GM12875 (cell line): Measurements from ENCODE around the gene APOB.

Source experiments
- H3K4me3 ChIP-seq: one replicate; pipeline ENCODE4 v1.5.1; 2011; ENCODE audit warnings: low read depth, low read length, control low read depth
- TF ChIP-seq, protein P1 (sequence below): IDR thresholded peaks from 2 replicates; pipeline ENCODE4 v1.5.1; 2011; ENCODE audit warnings: low read depth, mild to moderate bottlenecking, control low read depth, inconsistent platforms, low read length, moderate library complexity, borderline replicate concordance; ENCODE audit not compliant: insufficient read depth

APOB gene

GRCh38 chr2:21026479-21027282 is 17.2 kb downstream of the APOB start:
- TF ChIP-seq, protein P1, sequence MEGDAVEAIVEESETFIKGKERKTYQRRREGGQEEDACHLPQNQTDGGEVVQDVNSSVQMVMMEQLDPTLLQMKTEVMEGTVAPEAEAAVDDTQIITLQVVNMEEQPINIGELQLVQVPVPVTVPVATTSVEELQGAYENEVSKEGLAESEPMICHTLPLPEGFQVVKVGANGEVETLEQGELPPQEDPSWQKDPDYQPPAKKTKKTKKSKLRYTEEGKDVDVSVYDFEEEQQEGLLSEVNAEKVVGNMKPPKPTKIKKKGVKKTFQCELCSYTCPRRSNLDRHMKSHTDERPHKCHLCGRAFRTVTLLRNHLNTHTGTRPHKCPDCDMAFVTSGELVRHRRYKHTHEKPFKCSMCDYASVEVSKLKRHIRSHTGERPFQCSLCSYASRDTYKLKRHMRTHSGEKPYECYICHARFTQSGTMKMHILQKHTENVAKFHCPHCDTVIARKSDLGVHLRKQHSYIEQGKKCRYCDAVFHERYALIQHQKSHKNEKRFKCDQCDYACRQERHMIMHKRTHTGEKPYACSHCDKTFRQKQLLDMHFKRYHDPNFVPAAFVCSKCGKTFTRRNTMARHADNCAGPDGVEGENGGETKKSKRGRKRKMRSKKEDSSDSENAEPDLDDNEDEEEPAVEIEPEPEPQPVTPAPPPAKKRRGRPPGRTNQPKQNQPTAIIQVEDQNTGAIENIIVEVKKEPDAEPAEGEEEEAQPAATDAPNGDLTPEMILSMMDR, result no peak
- no peak overlapping the region for H3K4me3 ChIP-seq

DNA sequence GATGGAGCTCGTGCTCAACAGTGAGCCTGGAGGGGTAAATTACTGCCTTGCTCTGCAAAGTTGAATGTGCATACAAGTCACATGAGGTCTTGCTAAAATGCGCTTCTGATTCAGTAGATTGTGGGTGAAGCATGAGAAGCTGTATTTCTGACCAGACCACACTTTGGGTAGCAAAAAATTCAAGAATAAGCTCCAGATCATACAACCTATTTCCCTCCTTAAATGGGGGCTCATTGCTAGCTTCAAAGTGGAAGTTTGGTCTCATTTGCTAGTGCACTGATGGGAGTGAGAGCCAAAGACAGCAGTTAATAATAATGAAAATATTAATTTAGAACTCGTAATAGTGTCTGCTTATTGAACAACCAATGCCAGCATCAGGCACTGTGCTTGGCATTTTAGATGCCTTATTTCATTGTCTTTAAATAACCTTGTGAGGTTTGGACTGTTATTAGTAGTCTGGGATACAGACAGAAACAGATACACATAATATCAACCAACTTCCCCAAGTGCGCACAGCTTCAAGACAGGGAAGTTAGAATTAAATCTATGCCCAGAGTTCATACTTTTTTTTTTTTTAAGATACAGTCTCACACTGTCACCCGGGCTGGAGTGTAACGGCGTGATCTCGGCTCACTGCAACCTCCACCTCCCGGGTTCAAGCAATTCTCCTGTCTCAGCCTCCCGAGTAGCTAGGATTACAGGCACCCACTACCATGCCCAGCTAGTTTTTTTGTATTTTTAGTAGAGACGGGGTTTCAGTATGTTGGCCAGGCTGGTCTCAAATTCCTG is 18.0 kb downstream of the APOB start:
- TF ChIP-seq, protein P1, result no peak
- H3K4me3 ChIP-seq, result no peak overlapping the region

- TF ChIP-seq, protein P1, result no peak
- H3K4me3 ChIP-seq, result no peak overlapping the region
Observed at GRCh38 chr2:21024722-21025389, 19.0 kb downstream of the APOB start.

- no peak overlapping the region for H3K4me3 ChIP-seq
- TF ChIP-seq, protein P1, result no peak
Observed at GRCh38 chr2:21024198-21024597, 19.7 kb downstream of the APOB start.

- TF ChIP-seq, protein P1, result no peak
- H3K4me3 ChIP-seq, result no peak overlapping the region
Observed at GRCh38 chr2:21023419-21024181, 20.3 kb downstream of the APOB start.

DNA sequence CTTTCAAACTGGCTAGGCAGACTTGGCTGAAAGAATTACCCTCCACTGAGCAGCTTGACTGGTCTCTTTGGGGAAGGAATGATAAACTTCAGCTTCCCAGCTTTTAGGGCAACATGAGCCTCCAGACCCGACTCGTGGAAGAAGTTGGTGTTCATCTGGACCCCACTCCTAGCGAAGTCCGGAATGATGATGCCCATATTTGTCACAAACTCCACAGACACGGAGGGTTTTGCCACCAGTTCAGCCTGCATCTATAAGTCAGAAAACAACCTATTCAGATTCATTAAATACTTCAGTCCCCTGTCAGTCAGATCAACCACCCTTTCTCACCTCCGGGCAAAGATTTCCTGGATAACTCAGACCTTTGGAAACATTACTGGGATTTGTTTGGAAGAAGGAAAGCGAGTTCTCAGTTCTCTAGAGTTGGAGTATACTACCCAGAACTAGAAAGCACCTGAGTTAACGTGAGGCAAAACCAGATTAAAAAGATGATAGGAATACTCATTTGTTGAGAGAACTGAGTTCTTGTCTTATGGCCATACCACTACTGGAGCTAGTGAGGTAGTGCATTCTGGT is 21.0 kb downstream of the APOB start:
- no peak overlapping the region for H3K4me3 ChIP-seq
- TF ChIP-seq, protein P1, result no peak
